HS-5 (cell line): ENCODE results near the gene DHRSX.
"Not testable (repeated sequence)": the region's sequence is repeated elsewhere in the genome, so short reads cannot be mapped to it uniquely, and the experiment has no call there.

Experiments
- DNase-seq: peaks from one replicate; pipeline ENCODE4 v3.0.0-alpha.2; 2012; ENCODE audit warnings: low read depth

Gene DHRSX

DNA sequence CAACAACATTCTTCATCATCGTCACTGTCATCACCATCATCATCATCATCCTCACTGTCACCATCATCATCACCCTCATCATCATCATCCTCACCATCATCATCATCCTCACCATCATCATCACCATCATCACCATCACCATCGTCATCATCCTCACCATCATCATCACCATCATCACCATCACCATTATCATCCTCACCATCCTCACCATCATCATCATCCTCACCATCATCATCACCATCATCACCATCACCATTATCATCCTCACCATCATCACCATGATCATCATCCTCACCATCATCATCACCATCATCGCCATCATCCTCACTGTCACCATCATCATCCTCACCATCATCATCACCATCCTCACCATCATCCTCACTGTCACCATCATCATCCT, 18.9 kb upstream of the DHRSX start:
- not testable (repeated sequence) for DNase-seq

DNA sequence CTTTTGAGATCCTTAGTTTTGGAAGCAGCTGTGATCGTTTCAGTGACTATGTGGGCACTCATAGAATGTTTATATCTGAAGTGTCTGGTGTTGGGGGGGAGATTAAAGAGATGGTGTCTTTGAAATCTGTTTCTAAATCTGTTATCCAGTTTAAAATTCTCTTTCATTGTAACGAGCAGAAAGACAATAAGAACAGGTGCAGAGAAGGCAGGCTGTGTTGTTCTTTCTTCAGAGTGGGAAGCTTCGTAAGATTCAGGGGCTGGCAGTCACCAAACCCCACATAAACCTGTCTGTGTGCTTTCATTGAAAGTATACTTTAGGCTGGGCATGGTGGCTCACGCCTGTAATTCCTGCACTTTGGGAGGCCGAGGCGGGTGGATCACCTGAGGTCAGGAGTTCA, 16.3 kb upstream of the DHRSX start:
- DNase-seq, result no peak

DNA sequence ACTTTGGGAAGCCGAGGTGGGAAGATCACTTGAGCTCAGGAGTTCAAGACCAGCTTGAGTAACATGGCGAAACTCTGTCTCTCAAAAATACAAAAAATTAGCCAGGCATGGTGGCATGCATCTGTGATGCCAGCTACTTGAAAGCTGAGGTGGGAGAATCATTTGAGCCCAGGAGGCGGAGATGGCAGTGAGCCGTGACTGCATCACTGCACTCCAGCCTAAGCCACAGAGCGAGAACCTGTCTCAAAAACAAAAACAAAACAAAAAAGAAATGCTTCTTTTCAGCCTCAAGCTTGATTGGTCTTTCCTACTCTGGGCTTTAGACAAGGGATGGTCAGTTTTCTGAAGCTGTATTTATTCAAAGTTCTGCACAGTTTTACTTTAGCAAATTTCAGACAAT, 15.8 kb upstream of the DHRSX start:
- DNase-seq, result no peak

DNA sequence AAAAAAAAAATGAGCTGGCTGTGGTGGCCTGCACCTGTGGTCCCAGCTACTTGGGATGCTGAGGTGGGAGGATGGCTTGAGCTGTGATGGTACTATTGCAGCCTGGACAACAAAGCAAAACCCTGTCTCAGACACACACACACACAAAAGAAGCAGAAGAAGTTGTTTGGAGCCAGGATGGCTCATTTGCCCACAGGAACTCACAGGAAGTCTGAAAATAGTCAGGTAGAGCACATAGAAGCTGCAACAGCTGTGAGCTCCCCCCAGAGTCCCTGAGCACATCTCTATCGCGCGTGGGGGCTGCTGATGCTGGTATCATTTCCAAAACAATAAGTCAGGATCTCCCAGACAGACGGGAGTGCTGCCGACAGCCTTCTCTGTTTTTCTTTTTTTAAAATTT, 13.4 kb upstream of the DHRSX start:
- no peak for DNase-seq

DNA sequence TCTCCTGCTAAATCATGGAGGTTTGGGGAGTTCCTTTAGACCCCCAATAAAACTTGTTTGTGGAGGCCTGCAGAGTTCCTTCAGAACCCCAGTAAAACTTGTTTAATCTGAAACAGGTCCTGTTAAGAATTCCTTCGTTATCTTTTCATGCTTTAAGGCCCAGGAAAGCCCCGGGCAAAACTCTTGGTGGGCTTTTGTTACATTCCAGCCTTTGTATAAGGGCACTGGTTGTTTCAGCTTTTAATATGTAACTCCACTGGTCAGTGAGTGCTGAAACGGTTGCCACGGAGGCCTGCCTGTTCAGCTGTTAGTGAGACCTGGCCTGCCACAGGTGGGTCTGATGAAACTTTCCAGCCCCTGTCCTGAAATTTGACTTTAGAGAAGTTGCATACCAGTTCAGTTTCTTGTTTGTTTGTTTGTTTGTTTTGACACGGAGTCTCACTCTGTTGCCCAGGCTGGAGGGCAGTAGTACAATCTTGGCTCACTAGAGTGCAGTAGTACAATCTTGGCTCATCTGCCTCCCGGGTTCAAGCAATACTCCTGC, 12.4 kb upstream of the DHRSX start:
- DNase-seq, result no peak

DNA sequence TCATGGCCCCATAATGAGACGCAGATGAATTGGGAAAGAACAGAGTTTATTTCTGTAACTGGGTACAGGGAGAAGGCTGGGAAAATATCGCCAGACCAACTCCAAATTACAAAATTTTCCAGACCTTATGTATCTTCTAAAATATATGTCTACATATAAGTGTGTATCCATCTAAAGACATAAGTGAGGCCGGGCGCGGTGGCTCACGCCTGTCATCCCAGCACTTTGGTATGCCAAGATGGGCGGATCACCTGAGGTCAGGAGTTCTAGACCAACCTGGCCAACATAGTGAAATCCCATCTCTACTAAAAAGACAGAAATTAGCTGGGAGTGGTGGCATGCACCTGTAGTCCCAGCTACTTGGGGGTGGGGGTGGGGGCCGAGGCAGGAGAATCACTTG, 11.7 kb upstream of the DHRSX start:
- DNase-seq, result no peak

DNA sequence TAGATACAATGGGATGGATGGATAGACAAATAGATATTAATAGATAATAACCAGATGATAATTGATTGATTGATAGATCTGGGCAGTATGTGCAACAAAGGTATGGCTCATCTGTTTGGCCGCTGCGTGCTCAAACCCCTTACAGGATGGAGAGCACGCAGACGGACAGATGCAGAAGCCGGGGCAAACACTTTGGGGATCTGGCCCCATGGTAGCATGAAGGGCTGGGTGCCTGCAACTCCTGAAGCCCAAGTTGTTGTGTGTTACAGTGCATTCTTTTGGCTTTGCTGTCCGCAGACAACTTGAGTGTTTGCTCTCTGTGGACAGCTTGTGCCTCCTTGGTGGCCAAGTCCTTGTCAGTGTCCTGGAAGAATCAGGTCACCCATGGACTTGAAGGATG, 10.6 kb upstream of the DHRSX start:
- DNase-seq, result no peak

DNA sequence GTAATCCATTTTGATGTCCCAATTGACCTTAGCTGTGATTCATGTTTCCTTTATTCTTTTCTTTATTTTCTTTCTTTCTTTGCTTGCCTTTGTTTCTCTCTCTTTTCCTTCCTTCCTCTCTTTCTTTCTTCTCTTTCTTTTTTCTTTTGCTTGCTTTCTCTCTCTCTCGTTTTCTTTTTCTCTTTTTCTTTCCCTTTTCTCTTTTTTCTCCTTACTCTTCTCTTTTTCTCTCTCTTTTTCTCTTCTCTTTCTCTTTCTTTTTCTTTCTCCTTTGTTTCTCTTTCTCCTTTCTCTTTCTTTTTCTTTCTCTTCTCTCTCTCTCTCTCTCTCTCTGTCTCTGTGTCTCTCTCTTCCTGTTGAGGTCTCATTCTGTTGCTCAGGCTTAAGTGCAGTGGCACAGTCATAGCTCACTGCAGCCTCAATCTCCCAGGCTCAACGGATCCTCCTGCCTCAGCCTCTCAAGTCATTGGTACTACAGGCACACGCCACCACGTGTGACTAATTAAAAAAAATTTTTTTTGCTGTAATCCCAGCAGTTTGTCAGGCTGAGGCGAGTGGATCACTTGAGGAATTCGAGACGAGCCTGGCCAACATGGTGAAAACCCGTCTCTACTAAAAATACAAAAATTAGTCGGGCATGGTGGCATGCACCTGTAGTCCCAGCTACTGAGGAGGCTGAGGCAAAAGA, 8.0 kb upstream of the DHRSX start:
- no peak for DNase-seq

DNA sequence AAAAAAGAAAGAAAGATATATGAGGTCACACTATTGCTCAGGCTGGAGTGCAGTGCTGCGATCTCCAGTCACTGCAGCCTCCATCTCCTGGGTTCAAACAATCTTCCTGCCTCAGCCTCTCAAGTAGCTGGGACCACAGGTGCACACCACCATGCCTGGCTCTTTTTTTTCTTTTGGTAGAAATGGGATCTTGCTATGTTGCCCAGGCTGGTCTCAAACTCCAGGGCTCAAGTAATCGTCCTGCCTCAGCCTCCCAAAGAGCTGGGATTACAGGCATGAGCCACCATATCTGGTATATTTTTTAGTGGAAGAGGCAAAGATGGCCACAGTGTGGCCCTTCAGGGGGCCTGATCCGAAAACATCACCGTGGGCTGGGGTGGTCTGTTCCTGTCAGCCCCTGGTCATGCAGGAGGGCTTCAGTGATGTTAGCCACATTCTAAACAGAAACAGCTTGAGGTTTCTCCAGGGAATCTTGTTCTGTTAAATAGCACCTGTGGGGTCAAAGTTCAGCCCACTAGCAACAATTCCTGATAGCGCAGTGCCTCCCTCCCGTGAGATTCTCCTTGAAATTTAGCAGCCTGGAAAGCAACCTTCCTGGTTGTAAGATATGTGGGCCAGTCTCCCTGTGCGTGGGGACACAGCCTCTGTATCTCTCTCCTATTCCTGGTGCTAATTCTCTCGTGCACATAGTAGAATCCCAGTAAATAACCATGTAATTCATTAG, 7.3 kb upstream of the DHRSX start:
- DNase-seq, result no peak

DNA sequence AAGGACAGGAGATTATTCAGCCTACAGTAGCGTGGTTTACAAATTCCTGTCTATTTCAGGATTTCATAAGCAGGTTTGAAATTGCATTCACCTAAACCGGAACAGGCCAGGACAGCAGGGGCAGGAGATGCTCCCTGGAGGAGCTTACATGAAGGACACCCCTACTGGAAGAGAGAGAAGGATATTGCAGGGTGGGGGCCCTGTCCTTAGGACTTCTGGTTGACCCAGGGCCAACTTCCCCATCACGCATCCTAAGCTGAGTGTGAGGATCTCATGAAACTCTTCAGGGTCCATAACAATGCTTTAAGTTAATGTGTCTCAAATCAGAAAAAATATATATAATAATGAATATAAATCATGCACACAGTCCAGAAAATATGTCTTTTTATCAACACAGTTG, 6.4 kb upstream of the DHRSX start:
- DNase-seq, result no peak

DNA sequence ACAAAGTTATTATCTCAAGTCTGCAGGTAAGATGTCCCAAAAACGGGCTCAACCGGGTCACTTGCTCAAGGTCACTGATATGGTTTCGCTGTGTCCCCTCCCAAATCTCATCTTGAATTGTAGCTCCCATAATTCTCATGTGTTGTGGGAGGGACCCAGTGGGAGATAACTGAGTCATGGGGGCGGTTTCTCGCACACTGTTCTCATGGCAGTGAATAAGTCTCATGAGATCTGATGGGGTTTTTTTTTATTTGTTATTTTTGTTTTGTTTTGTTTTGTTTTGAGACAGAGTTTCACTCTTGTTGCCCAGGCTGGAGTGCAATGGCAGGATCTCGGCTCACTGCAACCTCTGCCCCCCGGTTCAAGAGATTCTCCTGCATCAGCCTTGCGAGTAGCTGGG, 4.6 kb upstream of the DHRSX start:
- DNase-seq, result not testable (repeated sequence)

DNA sequence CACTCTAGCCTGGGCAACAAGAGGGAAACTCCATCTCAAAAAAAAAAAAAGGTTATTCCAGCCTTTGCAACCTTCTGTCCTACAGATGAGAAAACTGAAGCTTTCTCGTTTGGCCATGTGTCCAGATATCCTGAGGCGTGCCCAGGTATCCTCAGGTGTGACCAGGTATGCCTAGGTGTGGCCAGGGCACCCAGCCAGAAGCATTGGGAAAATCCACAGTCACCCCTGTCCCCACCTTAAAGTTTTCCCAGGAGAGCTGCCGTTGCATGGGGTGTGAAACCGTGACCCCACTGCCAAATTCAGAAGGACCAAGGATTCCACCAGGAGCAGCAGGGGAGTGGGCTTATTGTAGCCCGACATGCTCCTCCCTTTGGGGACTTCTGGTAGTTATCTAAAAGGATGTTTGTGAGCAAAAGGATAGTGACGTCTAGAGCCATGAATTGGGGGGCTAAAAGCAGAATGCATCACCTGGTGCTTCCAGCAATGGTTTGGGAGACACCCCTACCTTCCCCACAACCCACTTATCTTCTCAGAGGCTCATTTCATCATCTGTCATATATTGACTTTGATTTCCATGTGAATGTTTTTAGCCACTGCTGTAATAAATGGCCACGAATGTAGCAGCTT, 4.0 kb upstream of the DHRSX start:
- DNase-seq, result no peak

DNA sequence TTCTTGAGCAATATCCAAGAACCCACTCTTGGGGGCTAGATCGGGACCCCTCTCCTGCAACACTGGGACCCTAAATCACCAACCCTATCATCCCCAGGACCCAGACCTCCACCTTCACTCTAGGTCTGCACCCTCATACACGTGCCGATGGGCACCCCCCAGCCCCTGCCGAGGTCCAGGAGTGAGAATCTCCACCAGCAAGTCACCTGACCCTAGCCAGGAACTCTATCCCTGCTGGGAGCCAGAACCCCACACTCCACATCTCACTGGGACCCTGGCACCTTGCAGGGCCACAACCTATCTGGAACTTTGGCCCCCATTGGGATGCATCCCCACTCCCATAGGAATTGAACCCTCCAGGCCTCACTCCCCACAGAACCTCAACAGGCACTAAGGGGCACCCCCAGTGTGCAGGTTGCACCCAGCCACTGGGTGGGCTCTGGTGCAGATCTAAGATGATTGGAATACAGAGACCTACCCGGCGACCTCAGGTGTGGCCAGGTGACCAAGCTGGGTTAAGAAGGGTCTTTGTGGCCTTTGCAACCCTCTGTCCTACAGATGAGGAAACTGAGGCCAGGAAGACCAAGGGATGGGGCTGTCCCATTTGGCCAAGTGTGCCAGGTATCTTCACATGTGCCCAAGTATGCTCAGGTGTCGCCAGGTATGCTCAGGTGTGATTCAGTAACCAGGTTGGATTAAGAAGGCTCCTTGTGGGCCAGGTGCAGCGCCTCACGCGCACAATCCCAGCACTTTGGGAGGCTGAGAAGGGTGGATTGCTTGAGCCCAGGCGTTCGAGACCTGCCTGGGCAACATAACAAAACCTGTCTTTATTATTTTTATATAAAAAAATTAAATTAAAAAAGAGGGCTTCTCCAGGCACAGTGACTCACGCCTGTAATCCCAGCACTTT, 3.1 kb upstream of the DHRSX start:
- DNase-seq, result no peak

DNA sequence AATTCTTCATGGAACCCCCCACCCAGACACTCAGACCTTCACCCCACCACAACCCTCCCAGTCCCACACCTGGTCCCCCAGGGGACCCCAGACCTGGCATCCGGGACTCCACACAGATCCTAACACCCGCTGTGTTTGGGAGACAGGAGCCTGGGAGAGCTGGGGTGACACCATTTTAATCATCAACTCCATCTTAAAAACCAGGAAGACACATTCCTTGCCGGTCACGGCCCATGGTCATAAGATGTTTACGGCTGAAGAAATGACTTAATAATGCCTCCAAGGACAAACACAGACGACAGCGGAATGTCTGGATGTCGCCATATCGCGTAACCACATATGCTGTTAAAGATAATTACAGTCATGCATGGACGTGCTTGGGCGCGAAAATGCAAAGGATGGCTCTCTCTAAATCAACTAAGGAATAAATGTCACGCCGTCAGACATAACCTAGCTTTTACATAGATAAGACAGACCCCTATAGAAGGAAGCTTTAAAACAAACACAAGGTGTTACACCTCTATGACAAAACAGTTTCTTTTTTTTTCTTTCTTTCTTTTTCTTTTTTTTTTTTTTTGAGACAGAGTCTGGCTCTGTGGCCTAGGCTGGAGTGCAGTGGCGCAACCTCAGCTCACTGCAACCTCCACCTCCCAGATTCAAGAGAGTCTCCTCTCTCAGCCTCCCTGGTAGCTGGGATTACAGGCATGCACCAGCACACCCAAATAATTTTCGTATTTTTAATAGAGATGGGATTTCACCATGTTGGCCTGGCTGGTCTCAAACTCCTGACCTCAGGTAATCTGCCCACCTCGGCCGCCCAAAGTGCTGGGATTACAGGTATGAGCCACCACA, 2.1 kb upstream of the DHRSX start:
- no peak for DNase-seq

DNA sequence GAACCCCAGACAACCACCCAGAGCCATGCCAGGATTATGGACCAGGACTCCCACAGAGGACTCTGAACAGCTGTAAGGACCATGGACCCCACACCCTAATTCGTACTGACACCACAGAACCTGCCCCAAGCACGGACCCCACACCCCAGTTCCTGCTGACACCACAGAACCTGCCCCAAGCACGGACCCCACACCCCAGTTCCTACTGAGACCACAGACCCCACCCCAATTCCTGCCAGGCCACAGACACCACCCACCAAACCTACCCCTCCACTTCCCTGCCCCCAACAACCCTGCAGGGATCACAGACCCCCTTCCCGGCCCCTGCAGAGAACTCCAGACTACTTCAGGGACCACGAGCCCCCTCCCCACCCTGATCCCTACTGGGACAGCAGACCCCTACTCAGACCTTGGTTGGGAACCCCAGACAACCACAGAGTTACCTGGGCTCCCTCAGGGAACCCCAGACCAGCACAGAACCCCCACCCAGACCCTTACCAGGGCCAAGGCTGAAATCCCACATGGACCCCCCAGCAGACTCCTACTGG, 1.4 kb upstream of the DHRSX start:
- no peak for DNase-seq

DNA sequence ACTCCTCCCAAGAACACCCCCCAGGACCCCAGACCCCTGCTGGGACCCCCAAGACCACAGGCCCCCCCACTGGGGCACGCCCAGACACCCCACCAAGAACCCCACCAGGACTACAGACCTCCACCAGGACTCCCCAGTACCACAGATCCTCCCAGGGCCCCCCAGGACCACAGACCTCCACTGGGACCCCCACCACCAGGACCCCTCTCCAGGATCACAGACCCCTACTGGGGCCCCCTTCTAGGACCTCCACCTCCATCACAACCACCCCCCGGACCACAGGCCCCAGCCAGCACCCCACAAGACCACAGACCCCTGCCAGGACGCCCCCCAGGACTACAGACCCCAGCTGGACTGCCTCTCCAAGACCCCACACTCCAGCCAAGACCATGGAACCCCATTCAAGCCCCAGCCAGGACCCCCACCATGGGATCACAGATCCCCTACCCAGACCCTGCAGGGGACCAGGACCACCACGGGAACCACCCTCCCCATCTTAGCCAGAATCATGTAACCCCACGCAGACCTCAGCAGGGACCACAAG, 855 bp upstream of the DHRSX start:
- DNase-seq, result no peak

DNA sequence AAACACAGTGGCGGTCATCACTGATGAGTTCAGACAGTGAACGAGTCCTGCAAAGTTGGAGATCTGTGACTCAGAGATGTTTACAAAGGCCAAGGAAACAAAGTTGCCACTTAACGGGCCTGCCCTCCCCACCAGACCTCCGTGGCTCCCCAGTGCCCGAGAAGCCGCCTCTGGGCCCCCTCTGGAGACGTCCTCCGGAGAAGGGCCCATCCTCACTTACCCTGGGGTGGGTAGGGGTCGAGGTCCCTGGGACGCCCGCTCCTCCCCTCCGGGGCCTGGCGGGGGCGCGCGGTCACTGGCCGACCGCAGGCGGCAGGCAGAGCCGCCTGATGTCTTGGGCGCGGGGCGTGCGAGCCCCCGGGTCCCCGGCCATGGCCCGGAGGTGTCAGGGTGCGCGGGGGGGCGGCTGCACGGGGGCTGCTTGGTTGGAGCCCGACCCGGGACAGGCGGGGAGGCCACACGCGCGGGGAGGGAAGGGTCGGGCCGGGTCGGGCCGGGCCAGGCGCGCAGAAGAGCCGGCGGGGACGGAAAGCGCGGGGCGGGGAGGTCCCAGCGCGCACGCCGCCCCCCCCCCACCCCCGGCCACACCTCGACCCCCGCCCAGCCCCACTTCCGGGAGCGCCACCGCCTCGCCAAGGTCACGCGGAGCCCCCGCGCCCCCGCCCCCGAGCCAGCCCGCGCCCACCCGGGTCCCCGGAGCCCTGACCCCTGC, 529 bp downstream of the DHRSX start:
- peak; percentile 35 for DNase-seq

DNA sequence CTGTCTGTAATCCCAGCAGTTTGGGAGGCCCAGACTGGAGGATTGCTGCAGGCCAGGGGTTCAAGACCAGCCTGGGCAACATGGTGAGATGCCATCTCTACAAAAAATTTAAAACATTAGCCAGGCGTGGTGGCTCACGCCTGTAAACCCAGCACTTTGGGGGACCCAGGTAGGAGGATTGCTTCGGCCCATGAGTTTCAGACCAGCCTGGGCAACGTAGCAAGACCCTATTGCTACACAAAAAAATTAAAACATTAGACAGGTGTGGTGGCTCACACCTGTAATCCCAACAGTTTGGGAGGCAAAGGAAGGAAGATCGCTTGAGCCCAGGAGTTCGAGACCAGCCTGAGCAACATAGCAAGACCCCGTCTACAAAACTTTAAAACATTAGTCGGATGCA, 1.3 kb downstream of the DHRSX start:
- no peak for DNase-seq

DNA sequence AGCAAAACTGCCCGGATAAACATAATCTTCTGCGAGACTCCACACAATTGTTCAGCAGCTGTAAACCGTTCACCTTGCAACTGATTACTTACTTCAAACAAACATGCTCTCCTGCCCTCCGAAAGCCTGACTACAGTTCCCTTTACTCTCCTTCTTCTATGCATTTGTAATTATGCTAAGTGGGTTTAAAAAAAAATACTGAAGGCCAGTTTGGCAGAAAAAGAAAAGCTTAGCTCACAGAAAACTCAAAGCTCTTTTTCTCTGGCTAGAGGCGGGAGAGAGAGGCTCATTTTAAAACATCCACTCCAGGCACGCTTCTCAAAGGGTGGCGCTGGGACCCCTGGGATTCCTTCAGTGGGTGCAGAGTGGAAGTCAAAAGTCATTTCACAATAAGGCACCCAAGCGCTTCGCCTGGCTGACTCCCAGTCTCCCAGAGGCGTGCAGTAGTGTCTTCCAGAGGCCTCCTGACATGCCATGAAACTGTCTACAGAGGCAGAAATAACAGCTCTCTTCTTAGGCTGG, 1.9 kb downstream of the DHRSX start:
- DNase-seq, result no peak
